H4 (cell line): ENCODE data around the gene DIAPH3. TPM values are rescaled to one million over a fixed set of nuclear protein-coding genes. Genes with fewer than 3 reads are reported as not detected.

Experiments used
- DNase-seq: peaks from one replicate; pipeline ENCODE4 v3.0.0-alpha.2; 2015; ENCODE audit warnings: low spot score
- total RNA-seq: library from RNA; depleted of rRNA; stranded (reverse); fragments of >200 nt; shearing (Covaris generic); gene quantifications from 2 replicates; pipeline ENCODE4 v1.2.3, GENCODE V29; 2014

The DIAPH3 gene
- total RNA-seq, 1 experiment from 2014 or later: 6.7 TPM

DNA sequence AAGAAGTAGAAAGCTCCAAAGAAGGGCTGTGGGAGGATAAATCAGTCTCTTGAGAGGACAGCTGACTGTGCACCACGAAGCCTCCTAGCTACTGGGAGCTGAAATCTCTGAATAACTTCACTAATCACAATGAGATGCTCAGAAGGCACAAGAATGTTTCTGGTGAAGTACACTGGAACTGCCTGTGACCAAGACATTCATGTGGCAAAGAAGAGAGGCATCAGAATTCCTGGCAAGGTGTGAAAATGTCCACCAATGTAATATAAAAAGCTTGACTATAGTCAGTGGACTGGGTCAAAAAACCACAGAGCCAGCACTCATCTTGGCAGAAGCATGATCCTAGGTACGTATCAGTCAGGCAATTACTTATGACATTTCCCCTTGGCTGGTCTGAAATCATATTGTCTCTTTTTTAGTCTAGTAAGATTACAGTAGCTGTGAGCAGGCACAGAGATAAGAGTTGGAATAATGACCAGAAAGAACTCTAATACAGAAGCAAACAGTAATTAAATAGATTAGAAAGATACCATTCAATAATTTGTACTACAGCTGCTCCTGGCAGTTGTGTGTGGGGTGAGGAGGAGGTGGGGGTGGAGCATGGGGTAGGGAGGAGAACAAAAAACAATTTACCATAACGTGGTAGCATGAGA, 434.7 kb downstream of the DIAPH3 start:
- no peak for DNase-seq

DNA sequence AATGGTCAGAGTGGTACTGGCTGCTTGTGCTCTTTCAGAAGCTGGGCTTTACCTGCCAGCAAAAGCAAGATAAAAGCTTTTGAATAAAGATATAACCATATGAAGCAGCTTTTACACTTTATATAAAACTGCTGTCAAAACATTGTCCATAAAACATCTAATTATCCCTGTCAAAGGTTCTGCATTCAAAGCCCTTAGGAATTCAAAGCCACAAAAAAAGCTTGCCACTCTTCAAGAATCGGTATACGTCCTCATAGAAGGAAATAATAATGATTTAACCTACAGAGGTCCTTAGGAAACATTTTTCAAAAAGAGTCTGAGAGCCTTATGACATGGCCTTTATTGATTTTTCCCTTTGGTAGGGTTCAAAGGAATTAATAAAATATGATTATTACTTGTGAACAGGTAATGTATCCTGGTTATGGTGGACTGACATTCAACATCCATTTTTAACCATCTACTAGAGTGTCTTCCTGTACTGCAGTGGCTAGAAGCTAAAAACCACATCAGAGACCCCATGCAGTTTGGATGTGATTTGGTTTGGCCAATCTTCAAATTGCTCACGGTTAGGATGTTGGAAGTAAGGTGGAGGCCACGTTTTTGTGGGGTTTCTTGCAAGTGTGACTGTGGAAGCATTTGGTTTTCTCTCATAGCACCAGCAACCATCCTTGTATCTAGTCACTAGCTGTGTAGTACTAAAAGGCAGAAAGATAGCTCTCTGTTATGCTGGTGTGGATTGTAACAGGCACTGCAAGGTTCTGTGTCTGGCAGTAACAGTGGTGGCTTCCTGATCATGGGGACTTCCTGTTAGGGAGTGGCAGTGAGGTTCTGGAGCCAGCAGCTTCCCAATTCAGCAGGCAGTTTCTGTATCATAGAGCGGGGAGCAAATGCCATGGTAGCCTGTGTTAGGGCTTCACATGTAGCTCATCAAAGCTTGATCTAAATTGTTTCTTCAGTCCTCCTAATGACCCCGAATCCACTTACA, 441.5 kb downstream of the DIAPH3 start:
- no peak for DNase-seq

DNA sequence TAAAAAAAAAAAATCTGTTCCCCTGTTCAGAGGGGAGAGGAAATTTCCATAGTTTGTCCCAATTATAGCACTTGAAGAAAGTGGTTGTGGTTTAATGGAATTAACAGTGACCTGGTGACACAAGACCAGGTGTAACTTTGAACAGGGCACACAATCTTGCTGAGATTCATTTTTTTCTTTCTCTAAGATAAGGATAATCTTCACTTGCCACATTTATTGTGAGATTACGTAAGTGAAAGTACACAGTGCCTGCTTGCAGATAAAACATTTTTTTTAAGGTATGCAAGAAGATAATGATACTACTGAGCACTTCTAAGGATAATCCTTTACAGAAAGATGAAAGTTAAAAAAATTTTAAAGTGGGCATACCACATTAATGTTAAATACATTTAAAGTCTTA, 448.1 kb downstream of the DIAPH3 start:
- DNase-seq: no peak

DNA sequence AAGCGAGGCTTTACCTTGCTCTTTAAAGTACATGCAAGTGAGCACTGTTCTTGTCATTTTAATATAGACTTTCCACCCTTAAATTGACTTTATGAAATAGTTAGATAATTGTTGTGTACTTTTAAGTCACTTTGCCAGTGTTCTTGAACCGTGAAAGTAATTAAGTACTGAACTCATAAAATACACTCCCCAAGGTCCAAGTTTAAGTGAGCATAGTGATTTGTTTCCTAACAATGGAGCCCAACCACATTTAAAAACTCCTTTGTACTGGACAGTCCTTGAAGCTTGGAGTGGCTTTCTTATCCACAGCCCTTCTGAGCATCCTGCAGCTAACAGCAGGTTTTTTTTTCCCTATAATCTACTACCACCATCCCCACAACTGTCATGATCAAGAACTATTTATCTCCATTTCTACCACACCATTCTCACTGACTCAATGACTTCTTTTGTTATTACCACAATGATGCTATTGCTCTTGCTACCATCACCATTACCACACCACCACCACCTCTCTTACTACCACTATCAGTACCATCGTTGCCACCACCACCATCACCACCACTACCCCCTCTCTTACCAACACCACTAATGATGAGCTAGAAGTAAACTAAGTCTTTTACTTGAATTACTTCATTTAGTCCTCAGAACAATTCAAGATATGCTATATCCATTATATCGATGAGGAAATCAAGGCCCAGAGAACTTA, 452.6 kb downstream of the DIAPH3 start:
- no peak for DNase-seq

DNA sequence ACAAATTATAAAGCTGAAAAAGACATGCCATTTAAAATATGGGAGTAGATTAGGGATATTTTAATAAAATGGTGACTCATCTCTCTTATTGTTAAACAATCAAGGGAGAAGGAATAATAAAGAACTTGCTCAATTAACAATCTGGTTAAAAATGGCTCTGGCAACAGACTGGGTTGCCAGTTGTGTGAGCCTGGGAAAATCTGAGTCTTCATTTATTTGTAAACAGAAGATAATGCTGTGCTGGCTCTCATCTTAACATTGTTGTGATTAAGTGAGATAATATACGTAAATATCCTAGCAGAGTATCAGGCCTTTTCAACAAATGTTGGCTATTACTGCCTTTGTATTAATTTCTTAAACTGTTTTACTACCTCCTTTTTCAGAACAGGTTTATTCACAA, 453.3 kb downstream of the DIAPH3 start:
- no peak for DNase-seq

DNA sequence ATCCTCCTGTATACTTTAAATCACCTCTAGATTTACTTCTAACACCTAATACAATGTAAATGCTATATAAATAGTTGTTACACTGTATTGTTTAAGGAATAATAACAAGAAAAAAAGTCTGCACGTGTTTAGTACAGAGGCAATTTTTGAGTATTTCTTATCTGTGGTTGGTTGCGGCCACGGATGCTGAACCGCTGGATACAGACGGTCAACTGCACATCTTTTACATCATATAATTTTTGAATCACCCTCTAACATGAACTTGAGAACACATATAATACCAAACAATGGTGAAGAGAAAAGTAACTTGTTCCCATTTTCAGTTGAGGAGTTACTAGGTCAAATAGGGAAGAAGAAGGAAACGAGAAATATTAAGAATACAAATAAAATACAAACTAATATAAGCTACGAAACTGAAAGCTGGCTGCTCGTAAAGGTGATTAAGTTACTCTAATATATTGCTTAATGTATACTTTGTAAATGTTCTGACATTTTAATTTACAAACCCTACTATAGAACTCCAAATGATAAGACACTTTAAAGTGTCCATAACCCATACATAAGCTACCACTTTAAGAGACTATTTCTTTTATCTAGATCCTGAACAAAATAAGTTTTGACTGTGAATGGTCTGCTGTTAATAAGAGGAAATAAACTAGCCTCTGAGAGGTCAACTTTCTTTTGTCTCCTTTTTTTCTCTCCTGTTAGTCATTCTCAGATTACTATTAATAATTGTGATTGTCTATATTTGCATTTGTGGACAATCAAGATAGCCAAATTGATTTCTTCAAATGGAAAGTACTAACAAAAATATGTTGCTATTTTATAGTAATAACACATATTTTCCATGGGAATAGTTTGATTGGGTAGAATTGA, 457.4 kb downstream of the DIAPH3 start:
- DNase-seq: no peak

DNA sequence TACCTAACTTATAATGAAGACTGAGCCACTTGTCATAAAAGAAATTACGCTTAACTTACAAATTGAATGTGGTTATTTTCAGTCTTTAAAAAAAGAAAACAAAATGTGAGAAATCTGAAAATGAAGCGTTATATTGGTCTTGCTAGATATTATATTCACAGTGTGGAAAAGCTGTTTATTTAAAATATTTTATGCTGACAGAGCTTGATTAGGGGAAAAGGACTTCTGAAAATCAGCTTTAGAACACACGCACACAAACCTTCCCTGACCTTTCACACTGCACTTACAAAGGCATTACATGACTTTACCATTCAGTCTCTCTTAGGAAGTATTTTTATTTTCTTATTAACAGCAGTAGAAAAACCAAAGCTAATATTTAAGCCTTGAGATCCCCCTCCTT, 461.5 kb downstream of the DIAPH3 start:
- no peak for DNase-seq

DNA sequence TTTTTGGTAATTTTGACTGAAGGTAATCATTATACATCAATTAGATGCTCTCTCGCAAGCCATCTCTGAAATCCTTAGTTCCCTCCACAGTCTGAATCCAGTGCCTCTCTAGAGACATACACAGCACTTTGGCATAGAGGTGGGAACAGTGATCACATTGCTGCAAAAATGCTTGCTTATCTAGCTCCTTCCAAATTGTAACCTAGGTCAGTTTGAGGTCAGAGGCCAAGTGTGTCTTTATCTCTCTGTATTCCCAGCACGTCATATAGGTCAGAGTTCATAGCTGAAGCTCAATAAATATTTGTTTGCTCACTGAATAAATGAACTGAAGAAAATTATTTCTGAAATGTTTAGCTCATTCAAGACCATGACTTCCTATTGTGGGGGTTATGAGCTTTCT, 462.5 kb downstream of the DIAPH3 start:
- no peak for DNase-seq

DNA sequence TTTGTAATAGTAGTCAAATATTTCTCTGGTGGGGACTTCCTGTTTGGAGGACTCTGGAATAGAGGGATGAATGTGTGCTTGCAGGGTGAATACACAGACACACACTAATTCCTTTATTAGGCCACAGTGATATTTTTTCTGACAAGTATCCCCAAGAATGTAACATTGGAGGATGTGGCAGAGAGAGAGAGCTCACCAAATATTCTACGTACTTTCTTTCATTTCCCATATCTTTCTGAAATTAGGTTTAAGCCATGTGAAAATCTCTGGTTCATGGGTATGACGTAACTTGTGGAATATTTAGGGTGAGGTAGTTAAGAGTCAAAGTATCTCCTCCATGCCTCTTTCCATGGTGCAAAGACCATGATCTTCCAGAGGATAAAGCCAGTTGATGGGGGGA, 463.4 kb downstream of the DIAPH3 start:
- DNase-seq: no peak

DNA sequence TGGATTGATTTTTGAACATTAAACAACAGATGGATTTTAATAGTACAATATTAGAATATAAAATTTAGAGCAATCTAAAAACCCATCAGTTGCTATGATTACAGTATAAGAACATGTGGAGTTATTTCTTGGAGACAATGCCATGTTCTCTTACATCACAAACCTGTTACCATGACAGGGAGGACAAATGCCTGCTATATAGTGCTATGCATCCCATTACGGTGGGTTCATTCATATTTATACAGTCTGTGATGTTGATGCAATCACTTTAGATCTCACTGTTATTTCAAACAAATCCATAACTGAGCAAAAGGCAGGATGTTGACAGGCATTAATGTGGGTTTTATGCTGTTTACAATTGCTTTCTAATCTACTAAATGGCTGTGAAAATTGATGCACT, 467.5 kb downstream of the DIAPH3 start:
- no peak for DNase-seq

DNA sequence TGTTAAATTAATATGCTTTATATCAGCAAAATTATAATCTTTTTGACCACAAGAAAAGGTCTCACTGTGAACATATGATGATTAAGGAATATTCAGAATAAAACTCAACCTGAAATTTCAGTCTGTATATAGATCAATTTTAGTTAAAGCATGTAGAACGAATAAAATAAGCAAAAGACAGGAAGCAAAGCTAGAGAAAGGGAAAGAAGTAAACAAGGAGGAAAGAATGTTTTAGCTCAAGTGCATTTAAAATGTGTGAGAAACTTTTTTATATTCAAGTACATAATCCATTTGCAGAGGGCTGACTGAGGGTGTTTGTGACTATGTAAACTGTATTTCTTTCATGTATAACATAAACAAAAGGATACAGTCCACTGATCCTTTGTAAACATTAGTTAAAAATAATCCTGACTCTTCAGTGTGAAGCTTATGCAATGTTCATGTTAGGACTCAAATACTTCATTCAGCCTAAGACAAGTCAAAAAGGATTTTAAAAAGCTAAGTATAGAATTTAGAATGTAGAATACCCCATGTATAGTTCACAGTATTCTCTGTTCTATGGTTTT, 472.1 kb downstream of the DIAPH3 start:
- DNase-seq: peak; percentile 52

DNA sequence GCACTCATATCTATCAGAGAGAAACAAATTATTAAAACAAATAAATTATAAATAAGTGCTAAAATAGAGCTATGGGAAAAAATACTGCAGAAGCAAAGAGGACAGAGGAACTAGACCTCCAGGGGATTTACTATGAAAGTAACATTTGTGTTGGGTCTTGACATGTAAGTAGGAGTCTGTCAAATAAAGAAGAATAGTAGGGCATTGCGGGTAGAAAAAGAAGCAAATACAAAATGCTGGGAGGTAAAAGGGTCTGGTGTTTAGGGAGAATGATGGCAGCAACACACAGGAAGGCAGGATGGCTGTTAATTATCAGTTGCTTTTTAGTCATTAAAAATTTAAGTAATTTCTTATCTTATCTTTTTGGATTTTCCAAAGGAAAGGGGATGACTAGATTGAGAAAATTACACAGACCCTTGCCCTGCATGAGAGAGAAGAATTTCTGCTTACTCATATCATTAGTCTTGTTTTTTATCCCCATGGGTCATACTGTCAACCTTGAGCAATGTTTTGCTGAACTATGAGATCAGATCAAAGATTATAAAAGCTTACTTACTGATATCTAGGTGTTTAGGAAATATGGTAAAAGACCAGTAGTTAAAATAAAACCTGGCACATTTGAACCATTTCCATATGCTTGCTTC, 472.7 kb downstream of the DIAPH3 start:
- DNase-seq: no peak

DNA sequence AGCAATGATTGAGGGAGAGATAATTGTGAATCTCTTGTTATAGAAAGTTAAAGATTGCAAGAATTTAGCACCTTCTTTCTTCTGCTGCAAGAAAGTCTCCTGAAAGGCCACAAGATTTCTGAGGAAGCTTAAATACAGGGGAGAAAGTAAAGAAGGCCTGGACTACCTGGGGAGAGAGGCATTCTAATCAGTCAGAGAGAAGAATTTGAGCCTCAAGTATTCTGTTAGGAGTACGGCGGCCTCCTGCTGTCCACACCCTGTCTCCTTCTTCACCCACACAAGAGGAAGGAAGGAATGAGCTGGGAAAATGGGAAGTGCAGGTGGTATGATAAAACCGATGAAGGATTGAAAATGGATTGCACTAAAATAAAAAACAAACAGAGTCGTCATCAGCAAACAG, 474.7 kb downstream of the DIAPH3 start:
- no peak for DNase-seq

DNA sequence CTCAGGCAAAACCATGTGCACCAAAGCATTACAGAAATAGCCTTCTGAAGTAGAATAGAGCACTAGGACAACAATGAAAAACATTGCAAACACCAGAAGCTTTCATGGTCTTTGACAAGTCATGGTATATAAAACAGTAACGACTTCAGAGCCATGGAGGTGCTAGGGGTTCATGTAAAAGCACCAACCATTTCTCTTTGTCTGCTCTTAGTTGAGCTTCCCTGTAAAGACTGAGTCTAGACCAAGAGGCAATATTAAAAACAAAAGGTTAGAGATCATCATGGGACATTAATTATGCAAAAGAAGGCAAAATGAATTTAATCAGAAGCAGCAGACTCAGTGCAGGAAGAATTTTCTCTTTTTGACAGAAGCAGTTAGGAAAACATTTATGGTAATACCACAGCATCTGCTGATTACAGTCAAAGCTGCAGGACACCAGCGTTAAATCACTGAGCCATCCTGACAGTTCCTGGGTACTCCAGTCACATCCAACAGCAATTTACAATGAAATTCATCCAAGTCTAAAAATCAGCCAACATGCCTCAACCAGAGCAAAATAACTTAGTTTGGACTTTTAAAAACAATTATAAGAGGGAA, 476.8 kb downstream of the DIAPH3 start:
- DNase-seq: no peak

DNA sequence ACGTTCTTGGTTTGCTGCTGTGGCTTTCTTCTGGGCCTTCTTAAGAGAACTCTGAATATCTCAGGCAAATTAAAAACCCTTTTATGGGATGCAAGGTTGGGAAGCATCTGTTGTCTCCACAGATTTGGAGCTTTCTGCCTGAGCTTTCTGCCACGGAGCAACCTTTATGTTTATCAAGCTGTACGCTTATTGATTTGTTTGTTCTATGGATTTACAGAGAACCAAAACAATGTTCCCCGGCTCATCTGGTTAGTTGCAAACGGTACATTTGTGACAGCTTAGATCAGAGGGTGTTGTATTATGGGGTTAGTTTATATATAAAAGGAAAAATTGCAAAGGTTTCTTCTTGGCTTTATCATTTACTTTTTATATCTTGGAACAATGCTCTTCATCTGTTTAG, 479.6 kb downstream of the DIAPH3 start:
- DNase-seq: no peak

DNA sequence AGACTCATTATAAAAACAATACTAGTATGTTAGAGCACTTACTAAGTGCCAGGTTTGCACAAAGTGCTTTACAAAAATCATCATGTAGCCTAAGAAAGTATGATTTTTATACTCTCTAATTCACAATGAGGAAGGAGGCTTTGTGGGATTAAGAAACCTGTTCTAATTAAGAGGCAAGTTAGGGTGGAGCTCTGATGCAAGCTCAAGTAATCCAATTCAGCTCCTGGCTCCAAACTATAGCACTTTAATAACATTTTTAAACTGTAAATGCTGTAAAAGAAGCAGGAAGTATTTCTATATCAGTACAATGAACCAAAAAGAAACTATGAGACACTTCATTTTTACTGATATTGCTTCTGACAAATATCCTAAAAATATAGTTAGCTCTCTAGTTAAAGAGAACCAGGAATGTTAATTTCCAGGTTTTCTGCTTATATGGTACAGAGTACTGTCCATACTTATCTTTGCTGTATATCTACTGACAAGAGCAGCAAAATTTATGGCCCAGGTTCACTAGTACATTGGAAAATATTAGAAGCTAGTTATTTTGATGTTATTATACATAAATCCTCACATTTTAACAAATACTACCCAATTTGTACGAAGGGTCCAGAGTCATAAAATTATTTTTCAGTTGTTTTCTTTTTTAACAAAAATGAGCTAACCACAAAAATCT, 482.0 kb downstream of the DIAPH3 start:
- DNase-seq: no peak

DNA sequence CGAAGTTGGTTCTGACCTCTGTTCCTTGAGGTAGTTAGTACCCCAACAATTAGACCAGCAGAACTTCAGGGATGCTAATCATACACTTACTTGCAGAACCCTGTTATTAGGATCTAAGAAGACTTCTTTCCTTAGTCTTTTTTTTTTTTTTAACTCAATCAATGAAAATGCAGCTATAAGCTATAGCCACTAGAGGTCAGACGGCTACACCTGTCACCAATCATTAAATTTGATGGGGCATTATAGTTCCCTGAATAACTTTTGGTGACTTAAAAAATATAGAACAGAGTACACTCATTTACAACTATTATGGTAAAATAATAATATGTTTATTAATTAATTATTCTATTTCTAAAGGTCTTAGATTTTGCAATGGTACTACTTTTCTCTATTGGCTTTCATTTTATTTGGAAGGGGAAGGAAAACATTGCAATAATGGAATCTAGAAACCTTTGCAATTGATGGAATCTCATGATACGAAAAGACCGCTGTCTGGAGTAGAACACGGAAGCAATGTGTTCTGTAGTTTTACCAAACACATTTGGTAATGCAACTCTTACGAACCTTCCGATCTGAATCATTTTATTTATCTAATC, 483.2 kb downstream of the DIAPH3 start:
- peak; percentile 11 for DNase-seq

DNA sequence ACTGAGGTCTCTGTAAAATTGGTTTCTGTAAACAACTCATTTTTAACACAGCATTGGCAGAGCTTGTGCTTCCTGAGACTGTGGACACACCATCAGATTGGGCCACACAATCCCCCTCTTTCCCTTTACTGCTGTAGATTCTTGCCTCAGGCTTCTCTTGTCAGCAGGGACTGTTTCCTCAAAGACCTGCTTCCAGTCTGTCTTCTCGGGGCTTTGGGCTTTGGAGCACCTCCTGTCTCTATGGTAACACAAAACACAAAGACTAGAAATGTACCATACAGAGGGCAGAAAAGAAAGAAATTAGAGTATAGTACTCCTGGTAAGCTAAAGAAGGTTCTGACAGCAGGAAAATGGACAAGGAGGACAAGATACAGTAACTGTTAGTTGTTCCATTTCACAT, 484.5 kb downstream of the DIAPH3 start:
- no peak for DNase-seq
